Measurements from ENCODE around the gene BTG2. TPM values are rescaled to one million over a fixed set of nuclear protein-coding genes. Genes with fewer than 3 reads are reported as not detected.

The BTG2 gene
- total RNA-seq, 1 experiment from 2014 or later = 19.4 TPM

- ChIA-PET POLR2A (interaction anchor here (0.8 to 2.4 kb wide), 8 partner anchors 15 to 480 kb away, joined by 3 to 17 read pairs (median 6); partner anchors contain the start of genes BTG2 and PCAT6), CTCF (interaction anchor here (0.6 to 6.8 kb wide), 14 partner anchors 10 to 250 kb away, joined by 3 to 78 read pairs (median 4); no protein-coding TSS in a partner anchor)
- peak; percentile 93 for DNase-seq (ENCODE audit: low spot score)
- TF ChIP-seq PRDM15 (CRISPR knock-in tag; IDR thresholded peaks at IDR 0.05) (no peak), ARID4B (CRISPR knock-in tag; IDR thresholded peaks at IDR 0.05; ENCODE audit: borderline replicate concordance) (0 out of 2 replicates have a peak, but pooled peaks have one; percentile 35), ETV6 (CRISPR knock-in tag; IDR thresholded peaks at IDR 0.05) (peak; percentile 47; the same call in 1 of the 2 replicates), ZBTB43 (CRISPR knock-in tag; IDR thresholded peaks at IDR 0.05) (peak; percentile 25; the same call in 1 of the 2 replicates), MAX (CRISPR knock-in tag; IDR thresholded peaks at IDR 0.05) (peak; percentile 63; the same call in 1 of the 2 replicates), FOXK1 (CRISPR knock-in tag; IDR thresholded peaks at IDR 0.05) (peak; percentile 33; the same call in 1 of the 2 replicates), GABPB1 (CRISPR knock-in tag; IDR thresholded peaks at IDR 0.05) (0 out of 2 replicates have a peak, but pooled peaks have one; percentile 21), CREM (CRISPR knock-in tag; IDR thresholded peaks at IDR 0.05) (peak; percentile 72; the same call in 1 of the 2 replicates), GTF2I (CRISPR knock-in tag; conservative IDR thresholded peaks at IDR 0.05) (0 out of 2 replicates have a peak, but pooled peaks have one; percentile 47), MLX (CRISPR knock-in tag; IDR thresholded peaks at IDR 0.05) (no peak), E2F1 (CRISPR knock-in tag; IDR thresholded peaks at IDR 0.05) (no peak), E2F5 (CRISPR knock-in tag; IDR thresholded peaks at IDR 0.05) (peak; percentile 96), SP1 (CRISPR knock-in tag; conservative IDR thresholded peaks at IDR 0.05) (peak; percentile 58; the same call in 1 of the 2 replicates)
- H3K4me1 Mint-ChIP-seq = peaks cover 55% of the 10 kb centered on the region
- no peaks in the 10 kb centered on the region for H3K9me3 Mint-ChIP-seq
- H3K27ac Mint-ChIP-seq = peak overlapping the region; percentile 97
- H3K4me3 Mint-ChIP-seq = peak overlapping the region; percentile 63
- peak; percentile 83 for ATAC-seq
- peaks cover 64% of the 10 kb centered on the region for H3K27me3 Mint-ChIP-seq (ENCODE audit: low read depth)
- H3K36me3 Mint-ChIP-seq = no peaks in the 10 kb centered on the region
These were observed 14.8 kb upstream of the BTG2 start for GRCh38 chr1:203290261-203291089.

All from WTC11 (cell line).